ENCODE results near the gene FAR1. TPM values are rescaled to one million over a fixed set of nuclear protein-coding genes. Genes with fewer than 3 reads are reported as not detected.
"Not testable (repeated sequence)": the region's sequence is repeated elsewhere in the genome, so short reads cannot be mapped to it uniquely, and the experiment has no call there.

FAR1 gene
- total and polyA plus RNA-seq, 2 of the 4 experiments (the other 2 are of a cell fraction) = 35.3 to 119 TPM

- WGBS, 2 experiments (ENCODE audit: extremely low coverage in 2 of 2, insufficient read length in 1 of 2) = no CpG with 5 or more reads among the region's 4 CpGs
- Histone ChIP-seq H4K8ac (ENCODE audit: low read depth in 2 of 2, low read length in 2 of 2) (no peak overlapping the region), H3K27ac (ENCODE audit: insufficient read depth, low read length) (no peak overlapping the region), H3K4me1 (ENCODE audit: control insufficient read depth, insufficient read depth, low read length) (no peaks in the 10 kb centered on the region), H2AFZ (replicated peaks; ENCODE audit: low read length, poor library complexity) (no peak overlapping the region), H3K56ac (ENCODE audit: extremely low read depth, insufficient read depth, low read length) (no peak overlapping the region), H3K79me1 (ENCODE audit: low read depth in 1 of 2, low read length in 2 of 2) (no peaks in the 10 kb centered on the region), H3K4ac (ENCODE audit: low read depth, low read length) (no peak overlapping the region), H3K36me3 (ENCODE audit: control insufficient read depth, insufficient read depth, low read length) (no peaks in the 10 kb centered on the region), H2BK5ac (ENCODE audit: low read depth, low read length, poor library complexity, severe bottlenecking) (no peak overlapping the region), H2BK120ac (ENCODE audit: low read depth, low read length) (no peak overlapping the region), H3K4me2 (ENCODE audit: low read depth, low read length) (no peak overlapping the region), H2AK9ac (replicated peaks; ENCODE audit: low read depth, low read length, poor library complexity) (no peak overlapping the region), H2AK5ac (ENCODE audit: low read depth, low read length) (no peak overlapping the region), H3K4me3 (ENCODE audit: insufficient read depth, low read depth, low read length) (no peak overlapping the region), H4K20me1 (ENCODE audit: insufficient read depth, low read length) (no peaks in the 10 kb centered on the region), H3K23ac (ENCODE audit: low read depth, low read length) (no peak overlapping the region), H3K9me1 (ENCODE audit: insufficient read depth, low read length) (no peaks in the 10 kb centered on the region), H3K14ac (replicated peaks; ENCODE audit: low read depth, low read length) (no peak overlapping the region), H3K9me3 (ENCODE audit: control insufficient read depth, insufficient read depth, low read length) (no peaks in the 10 kb centered on the region), H2BK15ac (ENCODE audit: low read depth, low read length) (no peak overlapping the region), H3K18ac (ENCODE audit: low read depth, low read length) (no peak overlapping the region), H4K5ac (ENCODE audit: low read depth, low read length) (no peak overlapping the region), H2BK20ac (ENCODE audit: low read depth, low read length) (no peak overlapping the region), H3K27me3 (ENCODE audit: control insufficient read depth, insufficient read depth, low read length) (no peaks in the 10 kb centered on the region; the same call in none of the 2 replicates), H3K9ac (ENCODE audit: low read depth, low read length) (no peak overlapping the region), H4K91ac (ENCODE audit: insufficient read depth, low read depth, low read length) (no peak overlapping the region)
- dilution Hi-C loops (cut with HindIII; ENCODE audit: low sequenced_read_pairs, unreplicated experiment) (no loop called here), intact Hi-C loops (cut with micrococcal nuclease) (no loop called here), in situ Hi-C loops (cut with MboI; ENCODE audit: low sequenced_read_pairs) (no loop called here)
- BruUV-seq (replicated peaks) = no TSS peak
- ATAC-seq (ENCODE audit: low read depth) = no peak
- no peak for TF ChIP-seq USF2 (IDR thresholded peaks at IDR 0.05; ENCODE audit: low read depth, low read length)
- TF ChIP-seq NFE2L2 (IDR thresholded peaks at IDR 0.05; ENCODE audit: low read depth, low read length) = no peak
- TF ChIP-seq MAFK (IDR thresholded peaks at IDR 0.05; ENCODE audit: low read depth, low read length) = no peak
- no peak for TF ChIP-seq POLR2A (IDR thresholded peaks at IDR 0.05; ENCODE audit: low read depth, low read length)
- TF ChIP-seq SMC3 (IDR thresholded peaks at IDR 0.05; ENCODE audit: low read depth, low read length) = no peak
- POLR2A ChIA-PET (ENCODE audit: unreplicated experiment) = no interaction called here
- CTCF ChIA-PET = interaction anchor here (0.7 kb wide), 1 partner anchor 1851 kb away, joined by 3 read pairs; no protein-coding TSS in a partner anchor
- no peak for DNase-seq
These were observed 18.8 kb upstream of the FAR1 start for GRCh38 chr11:13649619-13650018.

DNA sequence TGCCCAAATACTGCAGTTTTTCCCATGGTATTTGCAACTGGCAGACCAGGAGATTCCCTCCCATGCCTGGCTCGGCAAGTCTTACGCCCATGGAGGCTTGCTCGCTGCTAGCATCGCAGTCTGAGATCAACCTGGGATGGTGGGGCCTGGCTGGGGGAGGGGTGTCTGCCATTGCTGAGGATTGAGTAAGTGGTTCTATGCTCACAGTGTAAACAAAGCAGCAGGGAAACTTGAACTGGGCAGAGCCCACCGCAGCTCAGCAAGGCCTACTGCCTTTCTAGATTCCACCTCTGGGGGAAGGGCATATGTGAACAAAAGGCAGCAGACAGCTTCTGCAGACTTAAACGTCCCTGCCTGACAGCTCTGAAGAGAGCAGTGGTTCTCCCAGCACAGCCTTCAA is 17.0 kb upstream of the FAR1 start:
- H4K8ac ChIP-seq (ENCODE audit: low read depth in 2 of 2, low read length in 2 of 2); H2BK5ac ChIP-seq (ENCODE audit: low read depth, low read length, poor library complexity, severe bottlenecking); H2BK20ac ChIP-seq (ENCODE audit: low read depth, low read length); H2AFZ ChIP-seq (replicated peaks; ENCODE audit: low read length, poor library complexity); H2BK15ac ChIP-seq (ENCODE audit: low read depth, low read length); H3K79me1 ChIP-seq (ENCODE audit: low read depth in 1 of 2, low read length in 2 of 2); H3K56ac ChIP-seq (ENCODE audit: extremely low read depth, insufficient read depth, low read length); in situ Hi-C loops (cut with MboI; ENCODE audit: low sequenced_read_pairs); DNase-seq; H3K4ac ChIP-seq (ENCODE audit: low read depth, low read length); H3K14ac ChIP-seq (replicated peaks; ENCODE audit: low read depth, low read length); H3K36me3 ChIP-seq (ENCODE audit: control insufficient read depth, insufficient read depth, low read length); dilution Hi-C loops (cut with HindIII; ENCODE audit: low sequenced_read_pairs, unreplicated experiment); CTCF ChIA-PET; H3K9me3 ChIP-seq (ENCODE audit: control insufficient read depth, insufficient read depth, low read length); intact Hi-C loops (cut with micrococcal nuclease); H3K4me2 ChIP-seq (ENCODE audit: low read depth, low read length); H3K23ac ChIP-seq (ENCODE audit: low read depth, low read length); H3K18ac ChIP-seq (ENCODE audit: low read depth, low read length); POLR2A ChIA-PET (ENCODE audit: unreplicated experiment); H4K20me1 ChIP-seq (ENCODE audit: insufficient read depth, low read length); H3K4me1 ChIP-seq (ENCODE audit: control insufficient read depth, insufficient read depth, low read length); H3K27me3 ChIP-seq (ENCODE audit: control insufficient read depth, insufficient read depth, low read length); H2BK120ac ChIP-seq (ENCODE audit: low read depth, low read length); H3K9me1 ChIP-seq (ENCODE audit: insufficient read depth, low read length); H2AK9ac ChIP-seq (replicated peaks; ENCODE audit: low read depth, low read length, poor library complexity); H3K27ac ChIP-seq (ENCODE audit: insufficient read depth, low read length); H4K91ac ChIP-seq (ENCODE audit: insufficient read depth, low read depth, low read length); ATAC-seq (ENCODE audit: low read depth); H3K9ac ChIP-seq (ENCODE audit: low read depth, low read length); H3K4me3 ChIP-seq (ENCODE audit: insufficient read depth, low read depth, low read length); H4K5ac ChIP-seq (ENCODE audit: low read depth, low read length); BruUV-seq (replicated peaks); H2AK5ac ChIP-seq (ENCODE audit: low read depth, low read length): not testable (repeated sequence)
- no CpG with 5 or more reads among the region's 6 CpGs for WGBS, 2 experiments (ENCODE audit: extremely low coverage in 2 of 2, insufficient read length in 1 of 2)
